SK-N-MC (cell line): ENCODE measurements around the gene KCNQ1OT1.

Experiments
- EZH2 ChIP-seq: fragments of 200-600 bp; sonication (generic); IDR thresholded peaks from one replicate; pipeline ENCODE4 v1.6.1; 2017; ENCODE audit warnings: antibody characterized with exemption
- POLR2AphosphoS5 ChIP-seq: IDR thresholded peaks from 2 replicates; pipeline ENCODE4 v1.6.1; 2012; ENCODE audit warnings: mild to moderate bottlenecking, low read depth, low read length, borderline replicate concordance

GRCh38 chr11:2574553-2575535 is 125.0 kb downstream of the KCNQ1OT1 start:
- TF ChIP-seq EZH2 (no peak), POLR2AphosphoS5 (no peak)
